AG04450 (cell line): ENCODE measurements around the gene MTNR1B. TPM values are rescaled to one million over a fixed set of nuclear protein-coding genes. Genes with fewer than 3 reads are reported as not detected.

Experiments
- CTCF ChIA-PET: fragments of 300-600, 350-600 bp; formaldehyde crosslinking; extraction: SDS; loops from one replicate; lab custom pipeline; 2022; ENCODE audit warnings: antibody characterized with exemption, inconsistent platforms; lab: Charles Lee
- POLR2A ChIA-PET: fragments of 350-600 bp; formaldehyde crosslinking; extraction: SDS; loops from one replicate; lab custom pipeline; 2021; ENCODE audit warnings: antibody characterized with exemption, inconsistent platforms; lab: Yijun Ruan, JAX
- DNase-seq: peaks from one replicate; pipeline ENCODE4 v3.0.0-alpha.2; 2011; ENCODE audit warnings: low read depth, low spot score
- H3K27ac ChIP-seq: one replicate; pipeline ENCODE4 v1.5.1; 2012; ENCODE audit warnings: low read depth, low read length, control low read depth
- H3K27me3 ChIP-seq: one replicate; pipeline ENCODE4 v1.6.0; 2012; ENCODE audit warnings: low read length; ENCODE audit not compliant: control insufficient read depth, insufficient read depth
- H3K4me3 ChIP-seq: 2 replicates; pipeline ENCODE4 v1.5.1; 2011; ENCODE audit warnings: mild to moderate bottlenecking, low read depth, low read length, control low read depth
- H3K9me3 ChIP-seq: 2 replicates; pipeline ENCODE4 v1.5.1; 2012; ENCODE audit warnings: low read length; ENCODE audit not compliant: control insufficient read depth, insufficient read depth
- CTCF ChIP-seq: IDR thresholded peaks from 2 replicates; pipeline ENCODE4 v1.5.1; 2011; ENCODE audit warnings: low read depth, low read length, control low read depth, inconsistent platforms
- polyA plus RNA-seq: library from polyadenylated mRNA; depleted of rRNA; stranded (reverse); fragments of >200 nt; gene quantifications from 2 replicates; pipeline ENCODE4 v1.2.3, GENCODE V29; 2011; rRNA removed
- small RNA-seq: library from RNA; depleted of rRNA; stranded (forward); fragments of <200 nt; gene quantifications from one replicate; pipeline ENCODE3, GENCODE V24; 2012; ENCODE audit warnings: low read depth; ENCODE audit not compliant: insufficient read length

Gene MTNR1B
- polyA plus RNA-seq, 1 experiment, result not detected

- ChIA-PET POLR2A (no interaction called here), CTCF (no interaction called here)
- DNase-seq, result no peak
Measured at GRCh38 chr11:93025558-93026255, 56.3 kb downstream of the MTNR1B start.

GRCh38 chr11:93028960-93029522 lies 59.6 kb downstream of the MTNR1B start:
- Histone ChIP-seq H3K27ac (no peak overlapping the region), H3K9me3 (no peaks in the 10 kb centered on the region), H3K27me3 (no peaks in the 10 kb centered on the region), H3K4me3 (no peak overlapping the region)
- POLR2A ChIA-PET, result no interaction called here
- no peak for DNase-seq
- no peak for TF ChIP-seq CTCF
- CTCF ChIA-PET, result no interaction called here

More at GRCh38 chr11:93025558-93026255, 56.3 kb downstream of the MTNR1B start:
- Histone ChIP-seq H3K27me3 (no peaks in the 10 kb centered on the region), H3K9me3 (no peaks in the 10 kb centered on the region), H3K27ac (no peak overlapping the region), H3K4me3 (no peak overlapping the region)
- TF ChIP-seq CTCF, result no peak

GRCh38 chr11:93031386-93031785 lies 61.9 kb downstream of the MTNR1B start:
- no peaks in the 10 kb centered on the region for H3K27me3 ChIP-seq
- ChIA-PET CTCF (no interaction called here), POLR2A (no interaction called here)
- no peaks in the 10 kb centered on the region for H3K9me3 ChIP-seq
- TF ChIP-seq CTCF, result no peak
- no peak overlapping the region for H3K4me3 ChIP-seq
- no peak overlapping the region for H3K27ac ChIP-seq
- no peak for DNase-seq

Small RNAs within 50 kb of the gene (small RNA-seq; reads per million reads assigned to genes)
- gene SNRPGP16, result not detected

Other genes with a start within 250 kb of the MTNR1B start
- gene SLC36A4, start 228.3 kb downstream of the MTNR1B start, polyA plus RNA-seq, result 15.4 and 17.7 TPM in 2 replicates